ENCODE data around the gene ACOXL.
"Not testable (repeated sequence)": the region's sequence is repeated elsewhere in the genome, so short reads cannot be mapped to it uniquely, and the experiment has no call there.

ACOXL gene

GRCh38 chr2:110732422-110733413, at the start of gene ACOXL:
Gene ACOXL (plus strand): TSS chr2:110732573. CDS start chr2:110768390, 35,817 bp downstream.
- peak; percentile 16 for DNase-seq

- DNase-seq: no peak
These were observed 49.5 kb upstream of the ACOXL start for GRCh38 chr2:110682872-110683271.

- DNase-seq: not testable (repeated sequence)
These were observed 44.4 kb upstream of the ACOXL start for GRCh38 chr2:110687775-110688484.

GRCh38 chr2:110688594-110689091, 43.7 kb upstream of the ACOXL start:
- DNase-seq: no peak

GRCh38 chr2:110690083-110690965, 42.0 kb upstream of the ACOXL start:
- no peak for DNase-seq

- no peak for DNase-seq
These were observed 40.6 kb upstream of the ACOXL start for GRCh38 chr2:110691612-110692258.

- DNase-seq: not testable (repeated sequence)
These were observed 37.1 kb upstream of the ACOXL start for GRCh38 chr2:110695146-110695898.

- DNase-seq: not testable (repeated sequence)
These were observed 34.1 kb upstream of the ACOXL start for GRCh38 chr2:110698253-110698652.

- DNase-seq: no peak
These were observed 29.6 kb upstream of the ACOXL start for GRCh38 chr2:110702514-110703380.

GRCh38 chr2:110707386-110707965, 24.9 kb upstream of the ACOXL start:
- DNase-seq: no peak

GRCh38 chr2:110708455-110708854, 23.9 kb upstream of the ACOXL start:
- no peak for DNase-seq

GRCh38 chr2:110712737-110713136, 19.6 kb upstream of the ACOXL start:
- DNase-seq: no peak

- no peak for DNase-seq
These were observed 18.6 kb upstream of the ACOXL start for GRCh38 chr2:110713513-110714362.

- DNase-seq: no peak
These were observed 17.7 kb upstream of the ACOXL start for GRCh38 chr2:110714452-110715224.

GRCh38 chr2:110716959-110717645, 15.3 kb upstream of the ACOXL start:
- DNase-seq: no peak

- no peak for DNase-seq
These were observed 14.6 kb upstream of the ACOXL start for GRCh38 chr2:110717734-110718133.

GRCh38 chr2:110718382-110718781, 14.0 kb upstream of the ACOXL start:
- DNase-seq: no peak
